Body of pancreas (tissue), 4 donors: ENCODE data around the gene PARP8.

Source experiments
- CTCF ChIP-seq, 7 experiments: fragments of 450-650 bp in 4 of 7; fragments of 200-600 bp in 3 of 7; sonication (generic) in 3 of 7; IDR thresholded peaks; one replicate each; pipeline ENCODE4 v1.5.1; 2016 to 2019; ENCODE audit warnings: antibody characterized with exemption in 7 of 7
- POLR2A ChIP-seq, 3 donors: fragments of 450-650 bp; IDR thresholded peaks; one replicate each; pipeline ENCODE4 v1.6.1; 2016; ENCODE audit warnings: antibody characterized with exemption in 3 of 3, mild to moderate bottlenecking in 2 of 3

- TF ChIP-seq CTCF (IDR thresholded peaks at IDR 0.05) (no peak), POLR2A (IDR thresholded peaks at IDR 0.05) (no peak)
Observed at GRCh38 chr5:50730336-50730735, 63.9 kb downstream of the PARP8 start.
